ENCODE data around the gene ZCCHC2. TPM values are rescaled to one million over a fixed set of nuclear protein-coding genes. Genes with fewer than 3 reads are reported as not detected.

The ZCCHC2 gene
- total and polyA plus RNA-seq, 2 of the 13 experiments (the other 11 are each of a cell fraction or from before 2014, with no cell fraction given) = 62.5 to 76.1 TPM

DNA sequence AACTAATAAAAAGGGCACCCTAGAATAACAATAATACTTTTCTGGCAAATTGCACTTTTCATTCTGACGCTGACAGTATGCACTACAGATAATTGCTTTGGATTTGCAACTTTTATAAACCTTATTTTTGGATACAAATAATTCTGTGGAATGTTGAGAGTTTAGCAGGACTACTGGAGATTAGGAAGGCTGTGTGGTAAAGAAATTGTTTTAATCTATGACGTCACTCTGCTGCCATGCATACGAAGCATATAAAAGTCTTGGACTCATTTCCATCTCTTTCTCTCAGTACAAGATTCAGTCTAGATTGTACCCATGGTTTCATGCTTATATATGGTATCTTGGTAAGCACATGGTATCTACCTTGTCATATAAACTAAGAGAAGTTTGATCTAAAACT, 28.1 kb upstream of the ZCCHC2 start:
- CTCF ChIA-PET (ENCODE audit: low intra/inter-chr PET ratio, low total read pairs) = no interaction called here

More for the DNA sequence above, 28.1 kb upstream of the ZCCHC2 start:
- POLR2A ChIA-PET = no interaction called here
- H3K4me2 ChIP-seq (ENCODE audit: low read depth, low read length) = no peak overlapping the region
- H2AFZ ChIP-seq (ENCODE audit: low read length) = no peak overlapping the region
- H4K20me1 ChIP-seq (ENCODE audit: insufficient read depth, low read length) = no peaks in the 10 kb centered on the region
- in situ Hi-C loops (cut with HindIII; ENCODE audit: extremely low pct_ligation_motif_present, low pct_unique_long_range_greater_than_20kb) = no loop called here
- H3K36me3 ChIP-seq (replicated peaks in 1 of 2; ENCODE audit: control insufficient read depth in 1 of 2, insufficient read depth in 2 of 2, low read length in 2 of 2) = no peaks in the 10 kb centered on the region
- DNase-seq (ENCODE audit: low spot score) = no peak
- ATAC-seq = no peak
- no peak overlapping the region for H3K9ac ChIP-seq (ENCODE audit: insufficient read depth, low read depth, low read length)
- no peak overlapping the region for H3K27ac ChIP-seq (ENCODE audit: extremely low read length, insufficient read depth, low read length)
- no peaks in the 10 kb centered on the region for H3K79me2 ChIP-seq (ENCODE audit: insufficient read depth, low read length)
- TF ChIP-seq ZBTB20 (CRISPR knock-in tag; IDR thresholded peaks at IDR 0.05; ENCODE audit: borderline replicate concordance, low read depth) (no peak), ZNF776 (CRISPR knock-in tag; IDR thresholded peaks at IDR 0.05) (no peak), SMAD3 (CRISPR knock-in tag; IDR thresholded peaks at IDR 0.05) (no peak), AKNA (CRISPR knock-in tag; IDR thresholded peaks at IDR 0.05; ENCODE audit: borderline replicate concordance) (no peak), SOX13 (IDR thresholded peaks at IDR 0.05) (no peak), SOX13 (CRISPR knock-in tag; conservative IDR thresholded peaks at IDR 0.05 in 1 of 2, IDR thresholded peaks at IDR 0.05 in 1 of 2) (no peak), NPAS2 (CRISPR knock-in tag; IDR thresholded peaks at IDR 0.05; ENCODE audit: borderline replicate concordance) (no peak)
- TF ChIP-seq, protein P1, sequence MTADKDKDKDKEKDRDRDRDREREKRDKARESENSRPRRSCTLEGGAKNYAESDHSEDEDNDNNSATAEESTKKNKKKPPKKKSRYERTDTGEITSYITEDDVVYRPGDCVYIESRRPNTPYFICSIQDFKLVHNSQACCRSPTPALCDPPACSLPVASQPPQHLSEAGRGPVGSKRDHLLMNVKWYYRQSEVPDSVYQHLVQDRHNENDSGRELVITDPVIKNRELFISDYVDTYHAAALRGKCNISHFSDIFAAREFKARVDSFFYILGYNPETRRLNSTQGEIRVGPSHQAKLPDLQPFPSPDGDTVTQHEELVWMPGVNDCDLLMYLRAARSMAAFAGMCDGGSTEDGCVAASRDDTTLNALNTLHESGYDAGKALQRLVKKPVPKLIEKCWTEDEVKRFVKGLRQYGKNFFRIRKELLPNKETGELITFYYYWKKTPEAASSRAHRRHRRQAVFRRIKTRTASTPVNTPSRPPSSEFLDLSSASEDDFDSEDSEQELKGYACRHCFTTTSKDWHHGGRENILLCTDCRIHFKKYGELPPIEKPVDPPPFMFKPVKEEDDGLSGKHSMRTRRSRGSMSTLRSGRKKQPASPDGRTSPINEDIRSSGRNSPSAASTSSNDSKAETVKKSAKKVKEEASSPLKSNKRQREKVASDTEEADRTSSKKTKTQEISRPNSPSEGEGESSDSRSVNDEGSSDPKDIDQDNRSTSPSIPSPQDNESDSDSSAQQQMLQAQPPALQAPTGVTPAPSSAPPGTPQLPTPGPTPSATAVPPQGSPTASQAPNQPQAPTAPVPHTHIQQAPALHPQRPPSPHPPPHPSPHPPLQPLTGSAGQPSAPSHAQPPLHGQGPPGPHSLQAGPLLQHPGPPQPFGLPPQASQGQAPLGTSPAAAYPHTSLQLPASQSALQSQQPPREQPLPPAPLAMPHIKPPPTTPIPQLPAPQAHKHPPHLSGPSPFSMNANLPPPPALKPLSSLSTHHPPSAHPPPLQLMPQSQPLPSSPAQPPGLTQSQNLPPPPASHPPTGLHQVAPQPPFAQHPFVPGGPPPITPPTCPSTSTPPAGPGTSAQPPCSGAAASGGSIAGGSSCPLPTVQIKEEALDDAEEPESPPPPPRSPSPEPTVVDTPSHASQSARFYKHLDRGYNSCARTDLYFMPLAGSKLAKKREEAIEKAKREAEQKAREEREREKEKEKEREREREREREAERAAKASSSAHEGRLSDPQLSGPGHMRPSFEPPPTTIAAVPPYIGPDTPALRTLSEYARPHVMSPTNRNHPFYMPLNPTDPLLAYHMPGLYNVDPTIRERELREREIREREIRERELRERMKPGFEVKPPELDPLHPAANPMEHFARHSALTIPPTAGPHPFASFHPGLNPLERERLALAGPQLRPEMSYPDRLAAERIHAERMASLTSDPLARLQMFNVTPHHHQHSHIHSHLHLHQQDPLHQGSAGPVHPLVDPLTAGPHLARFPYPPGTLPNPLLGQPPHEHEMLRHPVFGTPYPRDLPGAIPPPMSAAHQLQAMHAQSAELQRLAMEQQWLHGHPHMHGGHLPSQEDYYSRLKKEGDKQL (CRISPR knock-in tag; IDR thresholded peaks at IDR 0.05; ENCODE audit: low read depth) = no peak
- TF ChIP-seq, protein P2, sequence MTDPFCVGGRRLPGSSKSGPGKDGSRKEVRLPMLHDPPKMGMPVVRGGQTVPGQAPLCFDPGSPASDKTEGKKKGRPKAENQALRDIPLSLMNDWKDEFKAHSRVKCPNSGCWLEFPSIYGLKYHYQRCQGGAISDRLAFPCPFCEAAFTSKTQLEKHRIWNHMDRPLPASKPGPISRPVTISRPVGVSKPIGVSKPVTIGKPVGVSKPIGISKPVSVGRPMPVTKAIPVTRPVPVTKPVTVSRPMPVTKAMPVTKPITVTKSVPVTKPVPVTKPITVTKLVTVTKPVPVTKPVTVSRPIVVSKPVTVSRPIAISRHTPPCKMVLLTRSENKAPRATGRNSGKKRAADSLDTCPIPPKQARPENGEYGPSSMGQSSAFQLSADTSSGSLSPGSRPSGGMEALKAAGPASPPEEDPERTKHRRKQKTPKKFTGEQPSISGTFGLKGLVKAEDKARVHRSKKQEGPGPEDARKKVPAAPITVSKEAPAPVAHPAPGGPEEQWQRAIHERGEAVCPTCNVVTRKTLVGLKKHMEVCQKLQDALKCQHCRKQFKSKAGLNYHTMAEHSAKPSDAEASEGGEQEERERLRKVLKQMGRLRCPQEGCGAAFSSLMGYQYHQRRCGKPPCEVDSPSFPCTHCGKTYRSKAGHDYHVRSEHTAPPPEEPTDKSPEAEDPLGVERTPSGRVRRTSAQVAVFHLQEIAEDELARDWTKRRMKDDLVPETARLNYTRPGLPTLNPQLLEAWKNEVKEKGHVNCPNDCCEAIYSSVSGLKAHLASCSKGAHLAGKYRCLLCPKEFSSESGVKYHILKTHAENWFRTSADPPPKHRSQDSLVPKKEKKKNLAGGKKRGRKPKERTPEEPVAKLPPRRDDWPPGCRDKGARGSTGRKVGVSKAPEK (CRISPR knock-in tag; IDR thresholded peaks at IDR 0.05; ENCODE audit: borderline replicate concordance) = no peak
- 96% methylated on average over 3 of the region's 3 CpGs for WGBS (ENCODE audit: low lambda C conversion rate)
- H3K9me3 ChIP-seq (ENCODE audit: low read length) = no peaks in the 10 kb centered on the region
- intact Hi-C loops (cut with micrococcal nuclease; ENCODE audit: unreplicated experiment) = no loop called here
- H3K4me1 ChIP-seq (ENCODE audit: insufficient read depth, low read length) = peaks cover 18% of the 10 kb centered on the region
- H3K27me3 ChIP-seq (ENCODE audit: control insufficient read depth in 1 of 2, insufficient read depth in 2 of 2, low read length in 2 of 2) = no peaks in the 10 kb centered on the region
- FAIRE-seq = no peak
- no peak overlapping the region for H3K4me3 ChIP-seq (replicated peaks in 1 of 3; ENCODE audit: insufficient read depth in 1 of 3, low read depth in 2 of 3, low read length in 3 of 3)
- no TSS peak for BruUV-seq (replicated peaks)
